Kidney glomerular epithelial cell (primary cell): ENCODE results near the gene NEO1.
A peak's percentile ranks its signal among the peaks of the same experiment; 100 is the strongest.
"Not testable (repeated sequence)": the region's sequence is repeated elsewhere in the genome, so short reads cannot be mapped to it uniquely, and the experiment has no call there.

Experiments
- DNase-seq: peaks from one replicate; lab custom pipeline; 2025; lab: John Stamatoyannopoulos, UW

NEO1 gene

GRCh38 chr15:73141216-73141900 lies 89.1 kb downstream of the NEO1 start:
- DNase-seq: no peak

- DNase-seq: peak; percentile 70
Observed at GRCh38 chr15:73142802-73143762, 90.8 kb downstream of the NEO1 start.

- DNase-seq: no peak
Observed at GRCh38 chr15:73143763-73144155, 91.5 kb downstream of the NEO1 start.

GRCh38 chr15:73146419-73146818 lies 94.2 kb downstream of the NEO1 start:
- no peak for DNase-seq

- no peak for DNase-seq
Observed at GRCh38 chr15:73150831-73151230, 98.6 kb downstream of the NEO1 start.

GRCh38 chr15:73153024-73153423 lies 100.8 kb downstream of the NEO1 start:
- DNase-seq: no peak

- DNase-seq: no peak
Observed at GRCh38 chr15:73153447-73153846, 101.2 kb downstream of the NEO1 start.

GRCh38 chr15:73156431-73157191 lies 104.3 kb downstream of the NEO1 start:
- no peak for DNase-seq

GRCh38 chr15:73161546-73161945 lies 109.3 kb downstream of the NEO1 start:
- no peak for DNase-seq

- DNase-seq: no peak
Observed at GRCh38 chr15:73165435-73165834, 113.2 kb downstream of the NEO1 start.

GRCh38 chr15:73165844-73166243 lies 113.6 kb downstream of the NEO1 start:
- no peak for DNase-seq

GRCh38 chr15:73166711-73167110 lies 114.4 kb downstream of the NEO1 start:
- DNase-seq: not testable (repeated sequence)

GRCh38 chr15:73168487-73168886 lies 116.2 kb downstream of the NEO1 start:
- no peak for DNase-seq

- no peak for DNase-seq
Observed at GRCh38 chr15:73171711-73172110, 119.4 kb downstream of the NEO1 start.

GRCh38 chr15:73172508-73172907 lies 120.2 kb downstream of the NEO1 start:
- no peak for DNase-seq

GRCh38 chr15:73174171-73174570 lies 121.9 kb downstream of the NEO1 start:
- DNase-seq: no peak

- no peak for DNase-seq
Observed at GRCh38 chr15:73175382-73175781, 123.1 kb downstream of the NEO1 start.

- DNase-seq: no peak
Observed at GRCh38 chr15:73176598-73176997, 124.3 kb downstream of the NEO1 start.

- DNase-seq: no peak
Observed at GRCh38 chr15:73183071-73183470, 130.8 kb downstream of the NEO1 start.

GRCh38 chr15:73190189-73190601 lies 137.9 kb downstream of the NEO1 start:
- DNase-seq: no peak

GRCh38 chr15:73195166-73195565 lies 142.9 kb downstream of the NEO1 start:
- no peak for DNase-seq

GRCh38 chr15:73196113-73196512 lies 143.8 kb downstream of the NEO1 start:
- no peak for DNase-seq
